Left kidney (tissue), 2 donors: ENCODE data around the gene SLFN12L. TPM values are rescaled to one million over a fixed set of nuclear protein-coding genes. Genes with fewer than 3 reads are reported as not detected.
"Not testable (repeated sequence)": the region's sequence is repeated elsewhere in the genome, so short reads cannot be mapped to it uniquely, and the experiment has no call there.

ENCODE experiments used
- DNase-seq: peaks from one replicate; pipeline ENCODE4 v3.0.0-alpha.2; 2013
- polyA plus RNA-seq: library from polyadenylated mRNA; unstranded; fragments of 120-200 nt; gene quantifications from one replicate; pipeline ENCODE4 v1.2.1, GENCODE V29; 2013; ENCODE audit not compliant: insufficient read length

SLFN12L gene
- polyA plus RNA-seq, 1 donor = 0.18 TPM

GRCh38 chr17:35496451-35497290, 40.8 kb downstream of the SLFN12L start:
- no peak for DNase-seq

- DNase-seq = no peak
These were observed 44.4 kb downstream of the SLFN12L start for GRCh38 chr17:35493040-35493439.

- no peak for DNase-seq
These were observed 46.1 kb downstream of the SLFN12L start for GRCh38 chr17:35491417-35491816.

- DNase-seq = no peak
These were observed 47.5 kb downstream of the SLFN12L start for GRCh38 chr17:35489944-35490343.

- no peak for DNase-seq
These were observed 48.5 kb downstream of the SLFN12L start for GRCh38 chr17:35488991-35489390.

GRCh38 chr17:35486920-35487732, 50.4 kb downstream of the SLFN12L start:
- DNase-seq = peak; percentile 46

GRCh38 chr17:35479271-35479670, 58.2 kb downstream of the SLFN12L start:
- no peak for DNase-seq

GRCh38 chr17:35477248-35477647, 60.2 kb downstream of the SLFN12L start:
- no peak for DNase-seq

- DNase-seq = no peak
These were observed 61.1 kb downstream of the SLFN12L start for GRCh38 chr17:35476283-35476820.

- no peak for DNase-seq
These were observed 69.0 kb downstream of the SLFN12L start for GRCh38 chr17:35468475-35468874.

GRCh38 chr17:35467824-35468223, 69.7 kb downstream of the SLFN12L start:
- no peak for DNase-seq

GRCh38 chr17:35460354-35460851, 77.1 kb downstream of the SLFN12L start:
- peak; percentile 35 for DNase-seq

GRCh38 chr17:35454035-35454434, 83.4 kb downstream of the SLFN12L start:
- DNase-seq = not testable (repeated sequence)

- no peak for DNase-seq
These were observed 84.3 kb downstream of the SLFN12L start for GRCh38 chr17:35453171-35453570.

- peak; percentile 36 for DNase-seq
These were observed 88.0 kb downstream of the SLFN12L start for GRCh38 chr17:35449371-35449931.

- no peak for DNase-seq
These were observed 88.6 kb downstream of the SLFN12L start for GRCh38 chr17:35448899-35449227.

GRCh38 chr17:35448214-35448898, 89.1 kb downstream of the SLFN12L start, which contains the start of gene SLFN13:
TSS of gene SLFN13 (minus strand) at chr17:35448766. CDS start at chr17:35445680, 3,086 bp downstream.
- DNase-seq = peak; percentile 70

- DNase-seq = no peak
These were observed 90.0 kb downstream of the SLFN12L start for GRCh38 chr17:35447499-35447898.

- no peak for DNase-seq
These were observed 99.0 kb downstream of the SLFN12L start for GRCh38 chr17:35438433-35438832.

- peak; percentile 82 for DNase-seq
These were observed 104.2 kb downstream of the SLFN12L start for GRCh38 chr17:35433075-35433894.
